Measurements from ENCODE around the gene RSRP1. TPM values are rescaled to one million over a fixed set of nuclear protein-coding genes. Genes with fewer than 3 reads are reported as not detected.

The RSRP1 gene
- total RNA-seq, 1 experiment from 2014 or later: 82.9 TPM

GRCh38 chr1:25193229-25193628 lies 54.0 kb downstream of the RSRP1 start:
- DNase-seq (ENCODE audit: low read depth, low spot score): no peak
- POLR2A ChIA-PET: no interaction called here
- Histone ChIP-seq H3K9me3 (ENCODE audit: control insufficient read depth in 1 of 2, insufficient read depth in 1 of 2, low read depth in 1 of 2, low read length in 2 of 2) (no peaks in the 10 kb centered on the region), H3K4me1 (ENCODE audit: control insufficient read depth in 1 of 2, insufficient read depth in 2 of 2, low read length in 2 of 2) (peaks cover 0 to 6% of the 10 kb centered on the region in 2 experiments; a peak in 1 of 4 replicates), H3K36me3 (ENCODE audit: control insufficient read depth in 1 of 2, insufficient read depth in 2 of 2, low read length in 2 of 2) (no peaks in the 10 kb centered on the region), H3K9me2 (ENCODE audit: insufficient read depth) (no peaks in the 10 kb centered on the region), H3K27ac (ENCODE audit: low read depth, low read length) (no peak overlapping the region), H3K9ac (ENCODE audit: low read length) (no peak overlapping the region), H3K4me3 (replicated peaks in 1 of 2; ENCODE audit: low read depth in 1 of 2, low read length in 2 of 2) (no peak overlapping the region), H4K20me1 (ENCODE audit: insufficient read depth) (no peaks in the 10 kb centered on the region), H3K27me3 (ENCODE audit: insufficient read depth, low read length) (no peaks in the 10 kb centered on the region), H2AFZ (ENCODE audit: low read depth, low read length, poor library complexity, severe bottlenecking) (no peak overlapping the region), H3K4me2 (ENCODE audit: low read length) (no peak overlapping the region), H3K79me2 (ENCODE audit: insufficient read depth, low read length) (no peaks in the 10 kb centered on the region)
- TF ChIP-seq RAD21 (IDR thresholded peaks at IDR 0.05; ENCODE audit: low read depth): no peak
- TF ChIP-seq ELF1 (IDR thresholded peaks at IDR 0.05; ENCODE audit: borderline replicate concordance, low read depth): no peak
- TF ChIP-seq CEBPB (IDR thresholded peaks at IDR 0.05; ENCODE audit: low read depth): no peak
- TF ChIP-seq EZH2phosphoT487 (IDR thresholded peaks at IDR 0.05; ENCODE audit: borderline replicate concordance): no peak
- no peak for TF ChIP-seq CBX3 (IDR thresholded peaks at IDR 0.05; ENCODE audit: low read depth)
- ATAC-seq: no peak
- no TSS peak for BruUV-seq (replicated peaks)
- intact Hi-C loops (cut with micrococcal nuclease): no loop called here
- RAD21 ChIA-PET (ENCODE audit: low non-redundant PET in 1 of 2, low total read pairs in 2 of 2, uncharacterized antibody in 2 of 2, unreplicated experiment in 2 of 2): no interaction called here
- CTCF ChIA-PET: no interaction called here

Other genes starting within 250 kb of the RSRP1 start
- gene SYF2, start 15.0 kb downstream of the RSRP1 start, total RNA-seq (2021; ENCODE audit: unreplicated experiment): 40.4 TPM
- not detected for gene RHD, start 25.1 kb upstream of the RSRP1 start, total RNA-seq (2021; ENCODE audit: unreplicated experiment)
- 80.7 TPM for gene TMEM50A, start 90.9 kb upstream of the RSRP1 start, total RNA-seq (2021; ENCODE audit: unreplicated experiment)
- gene RHCE, start 173.4 kb upstream of the RSRP1 start, total RNA-seq (2021; ENCODE audit: unreplicated experiment): 0.64 TPM
- 9.8 TPM for gene MACO1, start 183.4 kb upstream of the RSRP1 start, total RNA-seq (2021; ENCODE audit: unreplicated experiment)